Nasal cavity respiratory epithelium epithelial cell of viscerocranial mucosa (primary cell): Measurements from ENCODE around the gene SF3B6. TPM values are rescaled to one million over a fixed set of nuclear protein-coding genes. Genes with fewer than 3 reads are reported as not detected.

Source experiments
- total RNA-seq: library from RNA; depleted of rRNA; stranded (reverse); fragments of >200 nt; gene quantifications from 2 replicates; pipeline ENCODE4 v1.2.3, GENCODE V29; 2014

Gene SF3B6, protein sequence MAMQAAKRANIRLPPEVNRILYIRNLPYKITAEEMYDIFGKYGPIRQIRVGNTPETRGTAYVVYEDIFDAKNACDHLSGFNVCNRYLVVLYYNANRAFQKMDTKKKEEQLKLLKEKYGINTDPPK
- 151 and 238 TPM in 2 replicates for total RNA-seq

GRCh38 chr2:24075915-24076848, at the start of gene SF3B6:
TSS of gene SF3B6 (minus strand) at chr2:24076326. CDS start at chr2:24076229, 97 bp downstream.

DNA sequence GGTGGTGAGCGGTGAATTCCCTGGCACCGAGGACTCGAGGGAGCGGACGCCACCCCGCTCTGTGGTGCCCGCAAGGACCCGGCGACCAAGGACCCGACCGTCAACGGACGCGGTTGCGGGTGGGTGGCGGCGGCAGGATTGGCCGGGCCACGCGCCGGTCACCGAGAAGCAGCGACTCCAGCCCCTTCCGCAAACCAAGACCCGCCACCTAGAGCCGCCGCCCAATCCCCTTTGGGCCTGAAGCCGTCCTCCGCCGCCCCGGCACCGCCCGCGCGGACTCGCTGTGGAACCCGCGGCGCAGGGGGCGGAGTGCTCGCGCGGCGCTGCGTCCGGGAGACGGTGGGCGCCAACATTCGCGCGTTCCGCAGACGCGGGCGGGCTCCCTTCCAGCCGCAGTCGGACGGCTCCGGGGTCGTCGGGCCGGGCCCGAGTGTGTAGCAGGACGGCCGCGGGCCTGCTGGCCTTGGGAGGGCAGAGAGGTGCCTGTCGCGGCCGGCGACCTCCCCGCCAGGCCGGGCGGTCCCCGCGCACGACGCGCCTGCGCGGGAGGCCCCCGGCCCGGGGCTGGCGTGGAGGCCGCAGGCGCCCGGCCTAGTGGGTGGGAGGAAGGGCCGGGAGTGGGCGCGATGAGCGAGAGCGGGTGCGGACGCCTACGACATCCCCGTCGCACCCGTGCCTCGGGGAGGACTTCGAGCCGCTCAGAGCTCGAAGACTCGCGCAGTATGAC, 47.2 kb upstream of the SF3B6 start, which contains the start of the genes FAM228B and PFN4:
TSS of gene FAM228B (plus strand) at position 275 of the 727 bp plus-strand sequence. CDS start 893 bp downstream, outside the sequence.
TSS of gene PFN4 (minus strand) at position 140 of the 727 bp plus-strand sequence. CDS start 799 bp downstream, outside the sequence.

GRCh38 chr2:24084386-24085199, 8.5 kb upstream of the SF3B6 start, which contains the start of gene TP53I3:
TSS of gene TP53I3 (minus strand) at chr2:24084834. CDS start at chr2:24084326, 508 bp downstream.

DNA sequence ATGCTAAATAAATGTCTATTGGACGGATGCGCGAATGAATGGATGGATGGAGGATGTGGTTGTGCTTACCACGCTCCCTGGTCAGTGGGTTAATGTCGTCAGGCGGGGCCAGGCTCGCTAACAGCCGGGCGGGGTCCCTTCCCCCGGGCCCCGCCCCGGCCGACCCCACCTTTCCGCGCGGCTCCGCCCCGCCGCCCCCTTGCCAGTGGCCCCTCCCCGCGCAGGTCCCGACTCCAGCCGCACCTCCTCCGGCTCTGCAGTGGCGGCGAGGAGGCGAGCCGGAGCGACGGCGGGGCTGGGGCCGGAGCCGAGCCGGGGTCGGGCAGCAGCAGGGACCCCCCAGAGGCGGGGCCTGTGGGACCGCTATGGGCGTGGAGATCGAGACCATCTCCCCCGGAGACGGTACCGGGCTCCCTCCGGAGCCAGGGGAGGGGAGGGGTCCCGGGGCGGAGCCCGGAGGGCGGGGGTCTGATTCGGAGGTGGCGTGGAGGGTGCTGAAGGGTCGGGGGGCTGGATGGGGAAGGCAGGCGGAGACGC, 26.6 kb downstream of the SF3B6 start, which contains the start of gene FKBP1B:
TSS of gene FKBP1B (plus strand) at position 257 of the 537 bp plus-strand sequence. CDS start at position 366, 109 bp downstream.

GRCh38 chr2:24046930-24047702, 29.0 kb downstream of the SF3B6 start, which contains the start of gene WDCP:
TSS of gene WDCP (minus strand) at chr2:24047391. CDS start at chr2:24039494, 7,897 bp downstream.

Other genes starting within 250 kb of the SF3B6 start
- gene ATAD2B, start 149.2 kb downstream of the SF3B6 start, total RNA-seq: 11.6 and 17.2 TPM in 2 replicates
- gene UBXN2A, start 135.9 kb downstream of the SF3B6 start, total RNA-seq: 13.3 and 15.5 TPM in 2 replicates
- gene MFSD2B, start 66.2 kb downstream of the SF3B6 start, total RNA-seq: 0.07 TPM in 1 of 2 replicates, not detected in the other
- gene WDCP, start 28.9 kb downstream of the SF3B6 start, total RNA-seq: 6.2 and 6.8 TPM in 2 replicates
- 6.4 and 7.9 TPM in 2 replicates for gene FKBP1B, start 26.6 kb downstream of the SF3B6 start, total RNA-seq
- 14.0 and 26.4 TPM in 2 replicates for gene TP53I3, start 8.5 kb upstream of the SF3B6 start, total RNA-seq
- gene PFN4, start 47.0 kb upstream of the SF3B6 start, total RNA-seq: 0.34 and 0.43 TPM in 2 replicates
- 6.2 and 7.8 TPM in 2 replicates for gene FAM228B, start 47.1 kb upstream of the SF3B6 start, total RNA-seq
- gene FAM228A, start 98.7 kb upstream of the SF3B6 start, total RNA-seq: under 0.01 TPM in 1 of 2 replicates, not detected in the other